Measurements from ENCODE around the gene FADS1. TPM values are rescaled to one million over a fixed set of nuclear protein-coding genes. Genes with fewer than 3 reads are reported as not detected.

FADS1 gene
- total and polyA plus RNA-seq, 2 donors (not counting 1 experiment from before 2014, with no cell fraction given): 173 to 208 TPM

DNA sequence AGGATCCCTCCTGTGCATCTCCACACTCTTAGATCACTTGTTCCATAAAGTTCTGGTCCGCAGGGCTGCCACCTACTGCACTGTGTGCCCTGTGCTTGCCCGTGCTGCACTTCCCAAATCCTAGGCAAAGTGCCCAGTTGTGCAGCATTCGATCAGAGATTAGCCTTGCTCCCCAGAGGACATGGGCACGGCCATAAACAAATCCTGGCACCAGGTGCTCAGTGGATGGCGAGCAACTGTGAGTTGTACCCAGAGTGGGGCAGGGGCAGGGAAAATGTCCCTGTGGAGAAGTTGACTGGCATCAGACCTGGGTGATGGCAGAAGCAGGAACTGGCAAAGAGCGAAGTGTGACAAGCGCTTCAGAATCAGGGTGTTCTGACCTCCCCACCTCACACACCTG is 16.0 kb upstream of the FADS1 start:
- H3K27ac ChIP-seq (ENCODE audit: insufficient read depth, low read length): no peak overlapping the region
- no peaks in the 10 kb centered on the region for H3K9me3 ChIP-seq (ENCODE audit: control insufficient read depth, insufficient read depth, low read depth, low read length)
- peaks cover 22% of the 10 kb centered on the region for H3K4me1 ChIP-seq (ENCODE audit: control insufficient read depth, extremely low read depth, insufficient read depth, low read length)
- DNase-seq (ENCODE audit: low read depth in 2 of 2): no peak
- H4K20me1 ChIP-seq (ENCODE audit: control insufficient read depth, extremely low read depth, insufficient read depth, low read length): peaks cover 2% of the 10 kb centered on the region
- no peak overlapping the region for H3K4me2 ChIP-seq (ENCODE audit: extremely low read depth, insufficient read depth, low read length)
- no peak for TF ChIP-seq EZH2 (IDR thresholded peaks at IDR 0.05; ENCODE audit: low read length, missing control alignments)
- TF ChIP-seq, protein P1, sequence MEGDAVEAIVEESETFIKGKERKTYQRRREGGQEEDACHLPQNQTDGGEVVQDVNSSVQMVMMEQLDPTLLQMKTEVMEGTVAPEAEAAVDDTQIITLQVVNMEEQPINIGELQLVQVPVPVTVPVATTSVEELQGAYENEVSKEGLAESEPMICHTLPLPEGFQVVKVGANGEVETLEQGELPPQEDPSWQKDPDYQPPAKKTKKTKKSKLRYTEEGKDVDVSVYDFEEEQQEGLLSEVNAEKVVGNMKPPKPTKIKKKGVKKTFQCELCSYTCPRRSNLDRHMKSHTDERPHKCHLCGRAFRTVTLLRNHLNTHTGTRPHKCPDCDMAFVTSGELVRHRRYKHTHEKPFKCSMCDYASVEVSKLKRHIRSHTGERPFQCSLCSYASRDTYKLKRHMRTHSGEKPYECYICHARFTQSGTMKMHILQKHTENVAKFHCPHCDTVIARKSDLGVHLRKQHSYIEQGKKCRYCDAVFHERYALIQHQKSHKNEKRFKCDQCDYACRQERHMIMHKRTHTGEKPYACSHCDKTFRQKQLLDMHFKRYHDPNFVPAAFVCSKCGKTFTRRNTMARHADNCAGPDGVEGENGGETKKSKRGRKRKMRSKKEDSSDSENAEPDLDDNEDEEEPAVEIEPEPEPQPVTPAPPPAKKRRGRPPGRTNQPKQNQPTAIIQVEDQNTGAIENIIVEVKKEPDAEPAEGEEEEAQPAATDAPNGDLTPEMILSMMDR (conservative IDR thresholded peaks at IDR 0.05 in 1 of 2, IDR thresholded peaks at IDR 0.05 in 1 of 2; ENCODE audit: low read depth in 1 of 2, low read length in 2 of 2): no peak
- H3K4me3 ChIP-seq (replicated peaks in 1 of 4; ENCODE audit: control extremely low read depth in 1 of 4, insufficient read depth in 1 of 4, low read depth in 3 of 4, low read length in 4 of 4): no peak overlapping the region
- no peak overlapping the region for H3K9ac ChIP-seq (ENCODE audit: insufficient read depth, low read length)
- H3K27me3 ChIP-seq (ENCODE audit: control insufficient read depth, insufficient read depth, low read length): no peaks in the 10 kb centered on the region
- peaks cover 21% of the 10 kb centered on the region for H3K36me3 ChIP-seq (ENCODE audit: control insufficient read depth, insufficient read depth, low read length)
- H2AFZ ChIP-seq (ENCODE audit: low read length): no peak overlapping the region
- H3K79me2 ChIP-seq (ENCODE audit: control insufficient read depth, insufficient read depth, low read length): peaks cover 82% of the 10 kb centered on the region

DNA sequence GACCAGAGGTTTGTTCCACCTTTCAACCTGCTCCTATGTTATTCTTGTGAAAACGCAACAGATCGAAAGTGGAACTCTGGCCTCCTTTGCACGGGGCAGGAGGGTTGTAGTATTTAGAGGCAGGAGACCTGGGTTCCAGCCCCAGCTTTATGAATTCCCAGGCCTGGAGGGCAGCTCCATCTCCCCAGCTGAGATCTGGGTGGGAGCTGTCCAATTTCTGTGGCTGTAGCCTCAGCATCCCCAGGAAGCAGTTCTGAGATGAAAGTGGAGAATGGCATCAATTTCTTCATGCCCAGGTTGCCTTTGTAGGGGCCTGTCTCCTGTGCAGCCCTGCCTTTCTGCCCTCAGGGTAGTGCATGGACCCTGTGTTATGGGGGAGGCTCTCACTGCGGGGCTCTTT is 15.4 kb upstream of the FADS1 start:
- Histone ChIP-seq H3K4me1 (ENCODE audit: control insufficient read depth, extremely low read depth, insufficient read depth, low read length) (peaks cover 22% of the 10 kb centered on the region), H3K9ac (ENCODE audit: insufficient read depth, low read length) (no peak overlapping the region), H3K27ac (ENCODE audit: insufficient read depth, low read length) (no peak overlapping the region), H3K4me3 (replicated peaks in 1 of 4; ENCODE audit: control extremely low read depth in 1 of 4, insufficient read depth in 1 of 4, low read depth in 3 of 4, low read length in 4 of 4) (peak overlapping the region in 1 of 4 experiments; percentile 98), H3K36me3 (ENCODE audit: control insufficient read depth, insufficient read depth, low read length) (peaks cover 17% of the 10 kb centered on the region), H3K4me2 (ENCODE audit: extremely low read depth, insufficient read depth, low read length) (no peak overlapping the region), H3K9me3 (ENCODE audit: control insufficient read depth, insufficient read depth, low read depth, low read length) (no peaks in the 10 kb centered on the region), H3K79me2 (ENCODE audit: control insufficient read depth, insufficient read depth, low read length) (peaks cover 77% of the 10 kb centered on the region), H4K20me1 (ENCODE audit: control insufficient read depth, extremely low read depth, insufficient read depth, low read length) (peaks cover 2% of the 10 kb centered on the region), H2AFZ (ENCODE audit: low read length) (no peak overlapping the region), H3K27me3 (ENCODE audit: control insufficient read depth, insufficient read depth, low read length) (no peaks in the 10 kb centered on the region)
- DNase-seq (ENCODE audit: low read depth in 2 of 2): no peak
- no peak for TF ChIP-seq EZH2 (IDR thresholded peaks at IDR 0.05; ENCODE audit: low read length, missing control alignments)
- TF ChIP-seq, protein P1 (conservative IDR thresholded peaks at IDR 0.05 in 1 of 2, IDR thresholded peaks at IDR 0.05 in 1 of 2; ENCODE audit: low read depth in 1 of 2, low read length in 2 of 2): no peak

DNA sequence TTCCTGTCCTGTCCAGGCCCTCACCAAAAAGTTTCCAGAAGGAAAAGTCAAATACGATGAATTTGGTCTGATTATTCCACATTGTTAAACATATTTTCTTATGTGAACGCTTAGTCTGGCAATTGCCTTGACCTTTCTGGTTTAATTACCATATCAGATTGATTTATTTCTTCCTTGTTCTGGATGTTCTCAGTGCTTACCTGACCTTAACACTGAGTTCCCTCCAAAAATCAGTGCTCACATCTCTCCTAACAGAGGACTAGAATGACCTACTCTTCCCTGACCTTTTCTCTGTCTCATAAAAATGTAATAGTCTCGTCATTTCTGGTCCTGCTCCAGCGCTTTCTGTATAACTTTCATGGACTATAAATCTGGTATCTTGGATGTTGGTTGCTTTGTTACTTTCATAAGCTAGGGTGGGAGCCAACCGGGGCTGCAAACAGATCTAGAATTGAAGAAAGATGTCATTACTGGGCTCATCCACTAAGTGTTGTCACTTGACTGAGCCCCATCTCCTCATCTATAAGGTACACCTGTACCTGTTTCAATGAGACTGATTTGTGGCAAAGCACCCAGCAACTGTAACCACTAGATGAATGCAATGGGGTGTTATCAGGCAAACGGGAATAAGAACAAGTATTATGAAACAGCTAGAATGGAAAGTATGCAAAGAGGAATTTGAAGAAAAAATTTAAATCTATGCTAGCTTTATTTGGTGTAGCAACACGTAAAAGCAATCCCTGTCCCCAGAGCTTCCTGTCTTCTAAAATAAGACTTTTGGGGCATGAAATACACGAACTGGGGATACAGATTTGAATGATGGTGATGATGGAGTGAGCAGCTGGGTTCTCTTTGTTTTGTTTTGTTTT is 13.7 kb upstream of the FADS1 start:
- no peak for TF ChIP-seq EZH2 (IDR thresholded peaks at IDR 0.05; ENCODE audit: low read length, missing control alignments)
- TF ChIP-seq, protein P1 (conservative IDR thresholded peaks at IDR 0.05 in 1 of 2, IDR thresholded peaks at IDR 0.05 in 1 of 2; ENCODE audit: low read depth in 1 of 2, low read length in 2 of 2): no peak
- no peaks in the 10 kb centered on the region for H3K9me3 ChIP-seq (ENCODE audit: control insufficient read depth, insufficient read depth, low read depth, low read length)
- no peaks in the 10 kb centered on the region for H3K27me3 ChIP-seq (ENCODE audit: control insufficient read depth, insufficient read depth, low read length)
- H3K4me2 ChIP-seq (ENCODE audit: extremely low read depth, insufficient read depth, low read length): peak overlapping the region; percentile 99
- H3K36me3 ChIP-seq (ENCODE audit: control insufficient read depth, insufficient read depth, low read length): peaks cover 17% of the 10 kb centered on the region
- no peak overlapping the region for H3K9ac ChIP-seq (ENCODE audit: insufficient read depth, low read length)
- DNase-seq (ENCODE audit: low read depth in 2 of 2): peak in 1 of 2 donors; percentile 46
- peaks cover 26% of the 10 kb centered on the region for H3K4me1 ChIP-seq (ENCODE audit: control insufficient read depth, extremely low read depth, insufficient read depth, low read length)
- H2AFZ ChIP-seq (ENCODE audit: low read length): no peak overlapping the region
- H3K4me3 ChIP-seq (replicated peaks in 1 of 4; ENCODE audit: control extremely low read depth in 1 of 4, insufficient read depth in 1 of 4, low read depth in 3 of 4, low read length in 4 of 4): peak overlapping the region; percentile 83 to 98 (median 88)
- H3K79me2 ChIP-seq (ENCODE audit: control insufficient read depth, insufficient read depth, low read length): peaks cover 64% of the 10 kb centered on the region
- no peak overlapping the region for H3K27ac ChIP-seq (ENCODE audit: insufficient read depth, low read length)
- peaks cover 2% of the 10 kb centered on the region for H4K20me1 ChIP-seq (ENCODE audit: control insufficient read depth, extremely low read depth, insufficient read depth, low read length)
